Fibroblast of villous mesenchyme (primary cell): ENCODE data around the gene RANBP17. TPM values are rescaled to one million over a fixed set of nuclear protein-coding genes. Genes with fewer than 3 reads are reported as not detected.
A peak's percentile ranks its signal among the peaks of the same experiment; 100 is the strongest.

Source experiments
- DNase-seq: peaks from one replicate; pipeline ENCODE4 v3.0.0-alpha.2; 2010; ENCODE audit warnings: low read depth
- H3K4me3 ChIP-seq: 2 replicates; pipeline ENCODE4 v1.5.1; 2011; ENCODE audit warnings: low read depth, mild to moderate bottlenecking, low read length
- total RNA-seq: library from RNA; depleted of rRNA; stranded (reverse); fragments of >200 nt; gene quantifications from 2 replicates; pipeline ENCODE4 v1.2.3, GENCODE V29; 2012
- TF ChIP-seq, protein P1 (sequence below): IDR thresholded peaks from 2 replicates; pipeline ENCODE4 v1.5.1; 2012; ENCODE audit warnings: low read depth, mild to moderate bottlenecking, low read length; ENCODE audit not compliant: insufficient read depth

The RANBP17 gene
- total RNA-seq, 1 donor: 33.7 TPM

DNA sequence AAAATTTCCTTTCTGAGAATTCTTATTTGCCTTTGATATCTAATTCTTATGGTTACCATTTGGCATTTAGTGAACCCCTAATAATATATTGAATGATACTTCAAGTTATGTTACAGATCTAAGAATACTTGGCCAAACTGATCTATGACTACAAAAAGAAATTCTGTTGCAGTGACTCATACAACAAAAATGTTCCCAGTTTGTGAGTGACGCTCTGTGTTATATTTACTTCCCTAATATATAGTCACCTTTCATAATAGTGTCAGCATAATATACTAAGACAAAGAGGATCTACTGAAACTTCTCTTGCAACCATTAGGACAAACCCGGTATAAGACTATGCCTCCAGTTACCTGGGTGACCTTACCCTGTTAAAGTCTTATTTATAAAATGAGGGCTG lies 230.4 kb downstream of the RANBP17 start:
- no peak overlapping the region for H3K4me3 ChIP-seq
- DNase-seq: peak; percentile 52
- TF ChIP-seq, protein P1, sequence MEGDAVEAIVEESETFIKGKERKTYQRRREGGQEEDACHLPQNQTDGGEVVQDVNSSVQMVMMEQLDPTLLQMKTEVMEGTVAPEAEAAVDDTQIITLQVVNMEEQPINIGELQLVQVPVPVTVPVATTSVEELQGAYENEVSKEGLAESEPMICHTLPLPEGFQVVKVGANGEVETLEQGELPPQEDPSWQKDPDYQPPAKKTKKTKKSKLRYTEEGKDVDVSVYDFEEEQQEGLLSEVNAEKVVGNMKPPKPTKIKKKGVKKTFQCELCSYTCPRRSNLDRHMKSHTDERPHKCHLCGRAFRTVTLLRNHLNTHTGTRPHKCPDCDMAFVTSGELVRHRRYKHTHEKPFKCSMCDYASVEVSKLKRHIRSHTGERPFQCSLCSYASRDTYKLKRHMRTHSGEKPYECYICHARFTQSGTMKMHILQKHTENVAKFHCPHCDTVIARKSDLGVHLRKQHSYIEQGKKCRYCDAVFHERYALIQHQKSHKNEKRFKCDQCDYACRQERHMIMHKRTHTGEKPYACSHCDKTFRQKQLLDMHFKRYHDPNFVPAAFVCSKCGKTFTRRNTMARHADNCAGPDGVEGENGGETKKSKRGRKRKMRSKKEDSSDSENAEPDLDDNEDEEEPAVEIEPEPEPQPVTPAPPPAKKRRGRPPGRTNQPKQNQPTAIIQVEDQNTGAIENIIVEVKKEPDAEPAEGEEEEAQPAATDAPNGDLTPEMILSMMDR: no peak

DNA sequence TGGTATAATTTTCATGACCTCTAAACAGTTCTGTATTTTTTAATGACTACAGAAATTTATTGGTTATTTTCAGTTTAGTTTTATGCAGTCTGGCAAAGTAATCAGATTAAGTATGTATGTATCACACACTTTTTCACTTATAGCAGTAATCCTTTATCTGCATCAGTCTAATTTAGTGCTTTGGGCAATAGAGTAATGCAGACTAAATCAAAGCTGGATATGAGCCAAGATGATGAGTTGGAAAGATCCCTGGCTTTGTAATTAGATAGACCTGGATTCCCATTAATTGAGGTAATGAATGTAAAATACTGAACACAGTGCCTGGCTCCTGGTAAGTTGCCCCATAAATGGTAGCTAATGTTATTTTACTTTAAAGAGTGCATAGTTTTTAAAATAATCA lies 231.8 kb downstream of the RANBP17 start:
- no peak overlapping the region for H3K4me3 ChIP-seq
- TF ChIP-seq, protein P1: no peak
- DNase-seq: no peak

DNA sequence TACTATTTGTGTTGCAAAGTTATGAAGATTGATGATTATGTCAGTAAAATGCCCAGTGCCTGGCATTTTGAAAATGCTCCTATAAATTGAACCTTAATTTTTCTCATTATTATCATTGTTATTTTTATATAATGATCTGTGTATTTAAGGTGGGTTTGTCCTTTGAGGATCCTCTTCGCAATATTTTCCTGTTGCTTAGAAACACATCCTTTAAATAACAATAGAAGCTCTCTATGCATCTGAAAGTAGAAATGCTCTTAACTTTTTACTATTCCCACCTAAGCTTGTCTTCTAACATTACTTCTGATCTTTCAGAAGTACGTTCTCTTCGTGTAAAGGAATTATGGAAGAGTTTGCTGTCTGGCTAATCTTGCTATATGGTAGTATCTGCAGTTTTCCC lies 232.5 kb downstream of the RANBP17 start:
- no peak overlapping the region for H3K4me3 ChIP-seq
- DNase-seq: no peak
- TF ChIP-seq, protein P1: no peak

DNA sequence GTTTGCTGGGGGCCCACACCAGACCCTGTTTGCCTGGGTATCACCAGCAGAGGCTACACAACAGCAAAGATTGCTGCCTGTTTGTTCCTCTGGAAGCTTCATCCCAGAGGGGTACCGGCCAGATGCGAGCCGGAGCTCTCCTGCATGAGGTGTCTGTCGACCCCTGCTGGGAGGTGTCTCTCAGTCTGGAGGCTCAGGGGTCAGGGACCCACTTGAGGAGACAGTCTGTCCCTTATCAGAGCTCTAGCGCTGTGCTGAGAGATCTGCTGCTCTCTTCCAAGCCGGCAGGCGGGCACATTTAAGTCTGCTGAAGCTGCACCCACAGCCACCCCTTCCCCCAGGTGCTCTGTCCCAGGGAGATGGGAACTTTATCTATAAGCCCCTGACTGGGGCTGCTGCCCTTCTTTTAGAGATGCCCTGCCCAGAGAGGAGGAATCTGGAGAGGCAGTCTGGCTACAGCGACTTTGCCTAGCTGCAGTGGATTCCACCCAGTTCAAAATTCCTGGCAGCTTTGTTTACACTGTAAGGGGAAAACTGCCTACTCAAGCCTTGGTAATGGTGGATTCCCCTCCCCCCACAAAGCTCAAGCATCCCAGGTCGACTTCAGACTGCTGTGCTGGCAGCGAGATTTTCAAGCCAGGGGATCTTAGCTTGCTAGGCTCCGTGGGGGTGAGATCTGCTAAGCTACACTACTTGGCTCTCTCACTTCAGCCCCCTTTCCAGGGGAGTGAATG lies 241.2 kb downstream of the RANBP17 start:
- no peak for DNase-seq
- TF ChIP-seq, protein P1: no peak
- H3K4me3 ChIP-seq: no peak overlapping the region

DNA sequence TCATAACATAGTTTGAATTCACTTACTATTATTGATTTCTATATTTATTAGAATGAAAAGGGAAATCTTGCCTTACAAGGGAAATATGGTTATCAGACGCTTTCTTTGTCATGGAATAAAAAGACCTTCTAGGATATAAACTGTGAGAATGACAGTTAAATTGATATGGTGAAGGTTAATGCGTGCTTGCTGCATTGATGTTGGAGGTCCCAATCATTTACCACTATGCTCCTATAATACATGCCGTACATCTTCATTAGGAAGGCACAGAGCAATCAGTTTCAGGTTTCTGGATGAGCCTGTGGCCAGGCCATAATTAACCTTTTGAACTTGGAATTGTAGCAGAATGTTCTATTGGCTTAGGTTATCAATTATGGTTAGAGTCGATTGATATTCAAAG lies 245.9 kb downstream of the RANBP17 start:
- no peak for DNase-seq
- H3K4me3 ChIP-seq: no peak overlapping the region
- TF ChIP-seq, protein P1: no peak

DNA sequence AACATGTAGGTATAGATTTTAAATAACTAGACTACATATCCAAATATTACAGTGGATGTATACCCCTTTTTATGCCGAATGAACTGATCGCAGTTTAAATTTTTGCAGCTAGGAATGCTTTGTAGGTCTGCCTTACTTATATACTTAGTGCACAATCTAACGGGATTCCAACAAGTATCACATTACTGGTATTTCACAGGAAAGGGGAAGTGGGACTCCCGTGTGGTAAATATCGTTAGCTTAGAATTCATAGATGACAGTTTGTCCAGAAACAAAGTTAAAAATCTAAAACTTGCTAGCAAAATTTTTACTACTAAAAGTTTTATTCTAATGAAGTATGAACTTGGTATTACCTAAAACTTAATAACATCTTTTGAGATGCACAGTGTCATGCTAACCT lies 253.7 kb downstream of the RANBP17 start:
- no peak overlapping the region for H3K4me3 ChIP-seq
- no peak for DNase-seq
- TF ChIP-seq, protein P1: no peak

DNA sequence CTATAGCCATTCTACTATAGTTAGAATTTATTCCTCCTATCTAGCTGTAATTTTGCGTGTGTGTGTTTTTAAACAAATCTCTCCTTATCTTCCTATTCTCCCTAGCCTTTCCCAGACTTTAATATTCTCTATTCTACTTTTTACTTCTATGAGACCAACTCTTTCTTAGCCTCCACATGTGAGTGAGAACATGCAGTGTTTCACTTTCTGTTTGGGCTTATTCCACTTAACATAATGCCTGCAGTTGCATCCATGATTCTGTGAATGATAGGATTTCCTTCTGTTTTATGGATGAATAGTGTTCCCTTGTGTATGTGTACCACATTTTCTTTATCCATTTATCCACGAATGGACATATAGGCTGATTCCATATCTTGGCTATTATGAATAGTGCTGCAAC lies 254.9 kb downstream of the RANBP17 start:
- TF ChIP-seq, protein P1: no peak
- no peak overlapping the region for H3K4me3 ChIP-seq
- no peak for DNase-seq
